Measurements from ENCODE around the gene PALM3. TPM values are rescaled to one million over a fixed set of nuclear protein-coding genes. Genes with fewer than 3 reads are reported as not detected.

Gene PALM3
- total RNA-seq, 1 donor from 2014 or later: not detected

- FAIRE-seq (no peak), DNase-seq (ENCODE audit: low read depth) (no peak)
- H3K27me3 ChIP-seq (ENCODE audit: control insufficient read depth, insufficient read depth, low read length): no peaks in the 10 kb centered on the region
- peaks cover 8% of the 10 kb centered on the region for H3K36me3 ChIP-seq (ENCODE audit: control insufficient read depth, insufficient read depth, low read length)
- H3K4me3 ChIP-seq (ENCODE audit: low read depth, low read length): no peak overlapping the region
- no peak for TF ChIP-seq CTCF (IDR thresholded peaks at IDR 0.05; ENCODE audit: insufficient read depth, low read length, severe bottlenecking)
Measured at GRCh38 chr19:14086098-14086497, 24.2 kb upstream of the PALM3 start.

DNA sequence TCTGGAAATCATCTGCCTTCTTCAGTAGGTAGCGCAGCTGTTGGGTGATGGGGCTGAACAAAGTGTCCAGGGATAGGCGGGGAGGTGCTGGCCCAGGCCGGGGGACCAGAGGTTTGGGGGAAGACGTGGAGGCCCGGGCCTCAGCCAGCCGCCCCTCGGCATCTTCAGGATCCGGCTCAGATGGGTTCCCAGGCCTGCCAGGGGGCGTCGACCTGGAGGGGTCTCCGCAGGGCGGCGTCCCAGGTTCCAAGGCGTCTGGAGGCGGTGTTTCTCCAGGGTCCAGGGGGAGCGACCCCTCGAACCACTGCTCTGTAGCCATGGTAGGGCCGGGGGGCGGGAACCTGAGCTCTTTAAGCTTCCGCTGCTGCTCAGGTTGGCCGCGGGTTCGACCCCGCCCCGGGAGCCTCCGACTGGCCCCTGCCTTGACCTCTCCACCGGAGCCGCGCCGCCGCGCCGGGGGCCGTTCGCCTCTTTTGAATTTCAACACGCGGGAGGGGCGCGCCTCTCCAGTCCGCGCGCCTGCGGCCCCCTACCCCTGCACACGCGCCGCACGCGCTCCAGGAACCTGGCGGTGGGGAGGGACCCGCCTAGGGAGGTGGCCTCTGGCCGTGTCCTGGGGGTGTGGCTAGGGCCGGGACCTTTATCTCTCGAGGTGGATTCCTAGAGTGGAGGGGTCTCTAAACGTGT, 23.6 kb upstream of the PALM3 start, which contains the start of gene C19orf67:
Gene C19orf67 (minus strand): TSS at position 475 of the 687 bp plus-strand sequence. CDS start 156 bp downstream, at position 319.
- FAIRE-seq (no peak), DNase-seq (ENCODE audit: low read depth) (no peak)
- no peak within 1 kb of the TSS for H3K4me3 ChIP-seq (ENCODE audit: low read depth, low read length)
- H3K36me3 ChIP-seq (ENCODE audit: control insufficient read depth, insufficient read depth, low read length): peaks cover 8% of the 10 kb centered on the region
- H3K27me3 ChIP-seq (ENCODE audit: control insufficient read depth, insufficient read depth, low read length): no peaks in the 10 kb centered on the region
- TF ChIP-seq CTCF (IDR thresholded peaks at IDR 0.05; ENCODE audit: insufficient read depth, low read length, severe bottlenecking): no peak

- no peaks in the 10 kb centered on the region for H3K27me3 ChIP-seq (ENCODE audit: control insufficient read depth, insufficient read depth, low read length)
- peaks cover 2% of the 10 kb centered on the region for H3K36me3 ChIP-seq (ENCODE audit: control insufficient read depth, insufficient read depth, low read length)
- FAIRE-seq (no peak), DNase-seq (ENCODE audit: low read depth) (no peak)
- TF ChIP-seq CTCF (IDR thresholded peaks at IDR 0.05; ENCODE audit: insufficient read depth, low read length, severe bottlenecking): no peak
- no peak overlapping the region for H3K4me3 ChIP-seq (ENCODE audit: low read depth, low read length)
Measured at GRCh38 chr19:14082675-14082960, 20.7 kb upstream of the PALM3 start.

DNA sequence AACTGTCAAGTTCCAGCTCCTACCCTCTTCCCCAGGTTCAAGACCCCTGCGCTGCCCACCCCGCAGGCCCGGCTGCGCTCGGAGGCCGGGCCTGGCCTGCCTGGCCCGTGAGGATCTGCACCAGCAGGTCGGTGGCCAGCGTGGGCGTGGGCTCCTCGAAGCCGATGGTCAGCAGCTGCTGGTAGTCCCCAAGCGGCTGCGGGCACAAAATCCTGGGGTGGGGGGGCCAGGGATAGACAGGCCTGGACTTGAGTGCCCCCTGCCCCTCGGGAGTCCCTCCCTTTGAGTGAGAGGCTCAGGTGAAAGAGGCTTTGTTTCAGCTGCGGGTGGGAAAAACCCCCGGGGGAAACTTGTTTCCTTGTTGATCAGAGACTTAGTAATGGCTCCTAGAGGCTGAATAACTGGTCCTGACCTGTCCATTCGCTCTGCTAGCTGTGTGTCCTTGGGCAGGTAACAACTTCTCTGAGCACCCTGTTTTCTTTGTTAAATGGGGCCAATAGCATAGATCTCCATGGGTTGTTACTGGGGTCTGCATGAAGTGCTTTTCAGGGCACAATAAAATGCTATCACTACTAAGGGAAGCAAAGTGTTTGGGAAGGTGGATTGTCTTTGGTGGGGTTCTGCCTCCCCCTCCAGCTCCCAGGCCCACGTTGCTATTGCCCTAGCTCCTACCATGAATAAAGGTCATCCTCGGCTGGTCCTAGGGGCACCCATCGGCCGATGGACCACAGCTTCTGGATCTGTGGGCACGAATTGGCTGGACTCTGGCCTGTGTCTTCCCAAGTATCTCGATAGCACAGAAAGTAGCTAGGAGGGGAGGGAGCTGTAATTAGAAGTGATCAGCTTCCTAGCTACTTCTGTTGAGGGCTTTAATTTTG, 20.2 kb upstream of the PALM3 start:
- no peak for TF ChIP-seq CTCF (IDR thresholded peaks at IDR 0.05; ENCODE audit: insufficient read depth, low read length, severe bottlenecking)
- FAIRE-seq (no peak), DNase-seq (ENCODE audit: low read depth) (peak; percentile 82)
- H3K4me3 ChIP-seq (ENCODE audit: low read depth, low read length): peak overlapping the region; percentile 84
- H3K27me3 ChIP-seq (ENCODE audit: control insufficient read depth, insufficient read depth, low read length): no peaks in the 10 kb centered on the region
- no peaks in the 10 kb centered on the region for H3K36me3 ChIP-seq (ENCODE audit: control insufficient read depth, insufficient read depth, low read length)

DNA sequence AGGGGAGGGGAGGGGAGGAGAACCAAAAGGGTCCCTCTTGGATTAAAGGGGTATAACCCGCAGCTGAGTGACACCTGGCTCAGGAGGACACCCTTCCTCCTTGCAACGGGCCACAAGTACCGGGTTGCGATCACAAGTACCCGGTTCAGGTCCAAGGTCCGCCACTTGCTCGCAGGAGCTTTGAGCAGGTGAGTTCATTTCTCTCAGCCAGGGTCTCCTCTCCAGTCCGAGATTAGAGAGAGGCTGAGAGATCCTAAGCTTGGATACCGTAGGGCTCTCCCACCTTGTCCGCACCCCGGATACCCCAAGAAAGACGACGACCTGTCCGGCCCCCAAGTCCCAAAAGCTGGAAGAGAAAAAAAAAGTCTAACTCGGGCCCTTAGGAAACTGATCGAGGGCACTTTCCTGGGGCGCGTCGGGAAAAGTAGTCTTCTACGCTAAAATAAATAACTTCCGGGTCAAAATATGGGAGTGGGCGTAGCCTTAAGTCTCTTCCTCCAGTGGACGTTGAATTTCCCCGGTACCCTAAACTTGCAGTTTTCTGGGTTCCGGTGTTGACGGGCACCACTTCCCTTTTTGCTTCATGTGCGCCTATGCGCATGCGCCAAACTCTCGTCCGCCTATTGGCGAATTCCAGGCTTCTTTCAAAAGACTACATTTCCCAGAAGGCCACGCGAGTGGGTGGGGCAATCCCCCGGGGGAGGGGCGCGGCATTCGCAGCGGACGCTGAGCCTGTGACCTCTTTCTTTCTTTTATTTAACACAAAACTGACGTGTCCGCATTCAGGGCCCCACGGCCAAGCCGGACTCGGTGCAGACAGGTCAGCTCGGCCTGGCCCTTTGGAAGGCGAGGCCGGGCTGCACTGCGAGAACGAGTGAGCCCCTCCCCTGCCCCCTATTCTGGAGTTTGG, 19.3 kb upstream of the PALM3 start:
- Histone ChIP-seq H3K4me3 (ENCODE audit: low read depth, low read length) (peak overlapping the region; percentile 84), H3K36me3 (ENCODE audit: control insufficient read depth, insufficient read depth, low read length) (no peaks in the 10 kb centered on the region), H3K27me3 (ENCODE audit: control insufficient read depth, insufficient read depth, low read length) (no peaks in the 10 kb centered on the region)
- no peak for TF ChIP-seq CTCF (IDR thresholded peaks at IDR 0.05; ENCODE audit: insufficient read depth, low read length, severe bottlenecking)
- peak; percentile 98 for DNase-seq (ENCODE audit: low read depth)
- no peak for FAIRE-seq

Measured in bronchial epithelial cell (primary cell).